HG03342 (cell line): ENCODE data around the gene COG3.

ENCODE experiments used
- ATAC-seq: cut with Tn5 transposase; IDR thresholded peaks from one replicate; pipeline ENCODE4 v1.9.1; 2021; ENCODE audit warnings: mild to moderate bottlenecking, moderate library complexity; ENCODE audit not compliant: unreplicated experiment

Gene COG3

DNA sequence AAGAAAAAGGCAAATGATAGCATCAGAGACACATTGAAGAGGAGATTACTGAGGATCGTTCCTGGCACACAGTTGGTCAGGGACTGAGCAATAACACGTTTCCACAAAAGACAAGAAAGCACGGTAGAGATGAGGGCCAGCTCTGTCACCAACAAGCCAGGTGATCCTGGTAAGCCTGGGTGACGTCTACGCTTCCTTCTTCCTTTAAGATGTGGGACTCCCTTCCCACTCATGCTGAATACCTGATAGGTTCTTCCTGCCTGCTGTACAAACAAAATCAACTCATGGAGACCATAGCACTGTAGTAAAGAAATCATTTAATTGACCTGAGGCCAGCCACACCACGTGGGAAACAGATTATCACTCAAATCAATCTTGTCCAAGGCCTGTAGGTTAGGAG, 19.7 kb upstream of the COG3 start:
- ATAC-seq: no peak

DNA sequence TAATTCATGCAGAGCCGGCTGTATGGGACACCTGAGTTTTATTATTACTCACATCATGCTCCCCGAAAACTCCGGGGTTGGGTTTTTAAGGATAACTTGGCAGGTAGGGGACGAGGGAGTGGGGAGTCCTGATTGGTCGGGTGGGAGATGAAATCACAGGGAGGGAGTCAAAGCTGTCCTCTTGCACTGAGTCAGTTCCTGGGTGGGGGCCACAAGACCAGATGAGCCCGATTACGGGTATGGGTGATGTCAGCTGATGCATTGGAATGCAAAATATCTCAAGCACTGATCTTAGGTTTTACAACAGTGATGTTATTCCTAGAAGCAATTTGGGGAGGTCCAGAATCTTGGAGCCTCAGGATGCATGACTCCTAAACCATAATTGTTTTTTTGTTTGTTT, 18.6 kb upstream of the COG3 start:
- no peak for ATAC-seq

DNA sequence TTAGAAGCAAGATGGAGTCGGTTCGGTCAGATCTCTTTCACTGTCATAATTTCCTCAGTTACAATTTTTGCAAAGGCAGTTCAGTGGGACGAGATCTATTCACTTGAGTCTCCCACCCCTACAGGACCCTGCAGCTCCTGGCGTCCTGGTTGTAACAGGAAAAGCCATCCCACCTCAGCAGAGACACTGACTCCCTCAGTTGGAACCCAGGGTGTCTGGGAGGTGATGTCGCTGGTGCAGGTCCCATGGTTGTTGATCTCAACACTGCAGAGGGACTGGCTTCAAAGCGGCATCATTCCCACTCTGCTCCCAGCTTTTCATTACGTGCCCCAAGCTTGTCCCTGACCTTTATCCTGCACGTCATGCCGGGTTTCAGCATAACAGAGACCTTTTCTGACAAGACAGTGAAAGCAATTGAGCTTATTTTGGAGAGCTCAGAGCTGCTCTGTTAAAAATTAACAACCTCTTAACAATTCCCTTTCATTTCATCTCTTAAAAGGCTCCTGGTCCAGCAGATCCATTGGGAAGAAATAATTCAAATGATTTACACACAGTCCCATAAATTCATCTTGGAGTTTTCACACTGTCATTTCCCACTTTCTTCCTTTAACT, 17.6 kb upstream of the COG3 start:
- no peak for ATAC-seq

DNA sequence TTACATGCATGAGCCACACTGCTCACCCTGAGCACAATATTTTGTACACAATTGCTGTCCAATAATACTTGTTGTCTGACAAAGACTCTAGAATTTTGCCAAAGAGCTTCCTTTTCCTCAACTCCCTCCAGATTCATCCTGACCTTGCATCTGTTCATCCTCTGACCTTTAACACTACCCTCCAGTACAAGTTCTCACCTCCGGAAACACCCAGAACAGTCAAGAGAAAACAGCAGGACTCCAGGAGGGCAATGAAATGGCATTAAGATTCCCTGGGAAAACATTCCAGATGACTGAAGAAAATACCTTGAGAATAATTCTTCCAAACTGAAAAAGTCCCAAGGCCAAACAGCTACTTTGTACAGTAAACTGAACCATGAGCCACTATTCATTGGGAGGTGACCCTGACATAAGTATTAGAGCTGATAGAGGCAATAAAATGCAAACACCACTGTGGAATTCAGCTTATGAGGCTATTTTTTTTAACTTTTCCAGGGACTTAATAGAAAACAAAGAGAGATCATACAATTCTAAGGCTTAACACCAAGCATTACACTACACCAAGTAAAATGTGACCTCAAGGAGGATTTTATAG, 15.7 kb upstream of the COG3 start:
- no peak for ATAC-seq

DNA sequence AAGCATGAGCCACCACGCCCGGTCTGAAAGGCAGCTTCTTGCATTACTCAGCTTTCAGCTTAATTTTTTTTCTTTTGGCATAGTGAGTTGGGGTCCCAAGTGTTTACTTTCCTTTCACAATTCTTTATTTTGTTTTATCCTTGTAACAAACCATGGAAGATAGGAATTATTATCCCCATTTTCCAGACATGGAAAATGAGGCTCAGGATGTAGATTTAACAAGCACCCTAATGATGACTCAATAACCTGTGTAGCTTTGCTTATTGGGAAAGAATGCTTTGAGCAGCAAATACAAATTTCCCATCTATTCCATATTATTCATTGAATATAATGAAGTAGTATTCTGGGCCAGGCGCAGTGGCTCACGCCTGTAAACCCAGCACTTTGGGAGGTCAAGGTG, 13.5 kb upstream of the COG3 start:
- ATAC-seq: no peak

DNA sequence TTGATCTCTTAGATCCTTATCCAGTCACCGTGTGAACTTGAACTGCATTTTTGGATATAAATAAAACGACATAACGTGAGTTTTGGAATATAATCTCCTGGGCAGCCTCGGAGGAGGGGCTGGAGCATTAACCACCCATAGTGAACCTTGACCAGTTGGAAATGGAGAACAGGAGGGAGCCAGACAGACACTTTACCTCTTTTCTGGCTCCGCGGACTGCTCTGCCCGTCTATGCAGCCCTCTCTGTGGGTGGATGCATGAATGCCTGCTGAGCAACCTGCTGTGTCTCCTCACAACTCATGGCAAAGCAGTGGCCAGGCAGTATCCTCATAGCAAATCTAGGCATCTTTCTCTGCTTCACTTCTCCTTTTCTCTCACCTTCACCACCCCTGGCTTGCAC, 10.5 kb upstream of the COG3 start:
- ATAC-seq: no peak

DNA sequence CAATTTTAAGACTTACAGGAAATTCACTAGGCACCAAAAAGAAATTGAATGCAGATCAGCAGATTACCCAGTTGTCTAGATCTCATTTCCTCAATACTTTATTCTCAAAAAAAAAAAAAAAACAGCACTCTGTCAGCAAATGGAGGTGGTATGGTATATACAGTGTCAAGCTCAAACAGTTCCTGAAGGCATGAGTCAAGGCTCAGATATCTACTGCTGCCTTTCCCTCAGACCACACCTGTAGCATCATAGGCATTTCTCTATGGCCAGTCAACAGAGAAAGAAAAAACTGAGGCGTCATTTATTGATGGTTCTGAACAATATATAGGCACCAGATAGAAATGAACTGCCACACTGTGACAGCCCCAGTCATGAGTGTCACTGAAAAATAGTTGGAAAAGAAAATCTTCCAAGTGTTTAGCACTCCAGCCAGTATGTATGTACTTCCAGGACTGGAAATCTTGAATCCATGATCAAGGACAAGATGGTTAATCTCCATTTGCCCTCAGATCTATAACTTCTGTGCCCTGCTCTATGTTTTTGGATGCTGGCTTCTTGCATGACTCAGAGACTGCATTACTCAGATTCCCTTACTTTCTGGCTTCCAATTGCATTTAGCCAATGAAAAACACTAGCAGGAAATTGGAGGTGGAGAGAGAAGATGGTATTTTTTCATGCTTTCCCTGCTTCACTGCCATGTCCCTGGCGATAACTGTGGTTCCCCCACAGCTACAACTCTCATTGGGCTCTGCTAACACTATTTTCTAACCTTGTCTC, 8.4 kb upstream of the COG3 start:
- ATAC-seq: no peak

DNA sequence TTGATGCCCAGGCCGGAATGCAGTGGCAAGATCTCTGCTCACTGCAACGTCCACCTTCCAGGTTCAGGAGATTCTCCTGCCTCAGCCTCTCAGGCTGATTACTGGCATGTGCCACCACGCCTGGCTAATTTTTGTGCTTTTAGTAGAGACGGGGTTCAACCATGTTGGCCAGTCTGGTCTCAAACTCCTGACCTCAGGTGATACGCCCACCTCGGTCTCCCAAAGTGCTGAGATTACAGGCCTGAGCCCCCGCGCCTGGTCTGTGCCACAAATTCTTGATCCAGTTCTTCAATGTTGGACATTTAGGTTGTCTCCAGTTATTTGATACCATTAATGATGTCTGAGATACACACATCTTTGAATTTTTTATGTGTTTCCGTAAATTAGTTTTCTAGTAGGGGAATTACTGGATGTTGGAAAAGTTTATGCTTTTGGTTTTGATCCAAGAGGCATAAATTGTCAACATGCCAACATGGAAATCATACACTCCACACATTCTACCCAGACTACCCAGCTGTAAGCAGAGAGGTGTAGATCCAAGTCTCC, 525 bp upstream of the COG3 start:
- ATAC-seq: no peak

DNA sequence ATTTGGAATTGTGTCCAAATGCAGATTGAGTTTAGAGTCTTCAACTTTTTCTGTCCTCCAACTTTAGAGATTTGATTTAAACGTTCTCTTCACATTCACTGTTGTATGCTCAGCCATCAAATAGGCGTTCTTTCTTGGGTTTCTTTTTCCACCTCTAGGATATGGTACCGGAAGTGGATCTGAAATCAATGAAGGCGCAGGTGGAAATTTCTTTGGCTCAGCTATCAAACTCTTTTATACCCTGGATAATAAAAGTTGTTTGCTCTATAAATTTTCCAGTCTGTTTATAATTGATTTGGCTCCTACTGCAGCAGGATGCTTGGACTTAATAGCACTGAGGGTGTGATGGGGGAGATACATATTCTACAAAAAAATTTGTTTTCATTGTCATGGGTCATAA, 1.6 kb downstream of the COG3 start:
- ATAC-seq: no peak

DNA sequence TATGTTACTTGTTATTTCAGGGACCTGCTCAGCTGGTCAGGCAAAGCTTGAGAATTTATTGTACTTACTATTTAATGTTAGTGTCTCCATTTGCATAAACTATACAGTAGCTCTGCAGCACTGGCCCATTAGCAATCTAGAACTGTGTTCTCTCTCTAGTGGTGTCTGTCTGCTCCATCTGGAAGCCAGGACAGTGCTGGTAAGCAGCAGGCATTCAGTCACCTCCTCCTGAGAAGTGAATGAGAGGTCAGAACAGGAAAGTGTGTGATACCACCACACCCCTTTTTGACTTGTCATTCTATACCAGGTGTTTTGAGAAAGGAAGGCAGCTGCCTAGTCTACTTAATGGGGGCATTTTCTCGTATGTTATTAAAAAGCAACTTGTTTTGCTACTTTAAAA, 3.9 kb downstream of the COG3 start:
- ATAC-seq: no peak

DNA sequence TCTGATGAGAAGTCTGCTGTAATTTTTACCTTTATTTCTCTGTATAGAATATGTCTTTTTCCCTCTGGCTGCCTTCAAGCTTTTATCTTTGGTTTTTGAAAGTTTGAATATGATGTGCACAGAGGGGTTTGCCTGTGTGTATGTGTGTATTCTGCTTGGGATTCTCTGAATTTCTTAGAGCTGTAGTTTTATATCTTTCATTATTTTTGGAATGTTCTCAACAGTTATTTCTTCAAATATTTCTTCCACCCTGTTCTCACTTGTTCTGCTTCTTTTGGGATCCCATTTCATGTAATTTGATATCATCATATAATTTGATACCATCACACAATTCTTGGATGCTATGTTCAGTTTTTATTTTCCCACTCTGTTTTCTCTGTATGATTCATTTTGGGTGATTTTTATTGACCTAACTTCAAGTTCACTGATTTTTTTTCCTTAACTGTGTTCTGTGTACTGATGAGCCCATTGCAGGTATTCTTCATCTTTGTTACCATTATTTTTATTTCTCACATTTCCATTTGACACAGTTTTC, 7.5 kb downstream of the COG3 start:
- no peak for ATAC-seq

DNA sequence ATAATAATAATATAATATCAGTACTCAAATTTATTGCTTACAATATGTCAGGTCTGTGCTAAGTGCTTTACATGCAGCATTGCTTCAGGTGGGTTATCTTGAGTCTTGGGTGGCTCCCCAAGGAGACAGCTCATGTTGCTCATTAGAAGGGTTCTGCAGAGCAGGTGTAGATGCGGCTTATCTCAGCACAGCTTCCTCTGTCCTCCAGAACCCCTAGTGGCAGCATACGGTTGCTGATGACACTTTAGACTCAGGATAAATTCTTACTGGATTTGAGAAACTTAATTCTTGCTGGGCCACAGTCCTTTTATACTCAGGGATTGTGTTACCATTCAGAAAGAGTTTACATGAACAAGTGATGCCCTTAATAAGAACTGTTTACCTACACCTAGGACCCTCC, 8.9 kb downstream of the COG3 start:
- ATAC-seq: no peak

DNA sequence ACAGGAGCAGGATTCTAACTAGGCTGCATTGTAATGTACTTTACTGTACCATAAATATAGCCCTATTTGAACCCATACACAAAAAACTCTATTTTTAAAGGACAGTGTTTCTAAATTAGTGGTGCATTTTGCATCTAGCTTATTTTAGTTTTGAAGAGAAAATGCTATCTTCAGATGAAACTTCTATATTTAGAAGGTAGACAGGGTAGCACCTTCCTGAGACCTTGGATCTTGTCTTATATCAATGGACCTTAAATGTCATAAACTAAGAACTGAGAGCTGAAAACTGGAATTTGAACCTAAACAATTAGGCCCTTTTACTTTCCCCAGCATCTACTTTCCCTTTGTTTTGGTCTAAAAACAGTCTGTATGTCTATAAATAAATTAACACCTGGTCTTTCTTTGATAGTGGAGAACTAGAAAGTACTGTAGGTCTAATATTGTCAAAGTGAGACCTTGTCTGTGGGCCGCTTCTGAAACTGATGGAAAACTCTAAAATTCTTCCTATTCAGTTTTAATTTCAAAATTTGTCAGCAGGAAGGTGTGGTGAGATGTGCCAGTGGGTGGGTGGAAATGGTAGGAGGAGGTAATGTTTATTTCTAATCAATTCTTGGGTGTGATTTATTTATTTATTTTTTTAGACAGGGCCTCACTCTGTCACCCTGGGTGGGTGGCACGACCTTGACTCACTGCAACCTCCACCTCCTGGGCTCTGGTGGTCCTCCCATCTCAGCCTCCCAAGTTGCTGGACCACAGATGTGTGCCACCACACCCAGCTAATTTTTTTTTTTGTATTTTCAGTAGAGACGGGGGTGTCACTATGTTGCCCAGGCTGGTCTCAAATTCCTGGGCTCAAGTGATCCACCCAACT, 10.1 kb downstream of the COG3 start:
- ATAC-seq: no peak

DNA sequence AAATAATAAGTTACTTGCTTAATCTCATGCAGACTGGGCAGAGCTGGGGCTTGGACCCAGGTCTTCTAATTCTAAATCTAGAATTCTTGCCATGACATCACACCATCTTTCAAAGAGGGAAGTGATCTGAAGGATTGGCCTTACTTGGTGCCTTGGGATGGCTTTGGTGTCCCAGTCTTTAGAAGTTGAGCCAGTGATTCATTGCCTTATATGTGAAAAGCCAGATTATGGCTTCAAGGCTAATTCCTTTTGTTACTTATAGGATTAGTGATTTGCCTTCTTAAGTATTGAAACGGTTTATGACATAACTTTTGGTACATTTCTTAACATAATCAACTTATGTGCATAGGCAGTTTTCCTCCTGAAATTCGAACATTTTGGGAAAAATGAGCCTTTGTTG, 14.9 kb downstream of the COG3 start:
- ATAC-seq: no peak

DNA sequence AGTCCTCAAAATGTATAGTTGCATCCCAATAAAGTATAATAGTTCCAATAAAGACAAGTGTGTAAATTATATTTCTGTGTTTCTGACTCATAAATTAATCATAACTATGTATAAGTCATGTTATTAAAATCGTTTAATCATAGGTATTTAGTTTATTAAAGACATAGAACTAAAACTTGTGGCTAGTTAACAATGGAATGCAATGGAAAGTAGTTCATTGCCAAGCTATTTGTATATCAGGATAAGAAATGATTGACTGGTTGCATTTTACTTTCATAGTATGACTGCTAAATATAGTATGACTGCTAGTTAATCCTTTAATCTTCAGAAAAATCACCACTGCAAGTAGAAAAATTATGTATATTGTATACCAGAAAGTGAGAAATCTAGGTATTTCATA, 16.9 kb downstream of the COG3 start:
- no peak for ATAC-seq

DNA sequence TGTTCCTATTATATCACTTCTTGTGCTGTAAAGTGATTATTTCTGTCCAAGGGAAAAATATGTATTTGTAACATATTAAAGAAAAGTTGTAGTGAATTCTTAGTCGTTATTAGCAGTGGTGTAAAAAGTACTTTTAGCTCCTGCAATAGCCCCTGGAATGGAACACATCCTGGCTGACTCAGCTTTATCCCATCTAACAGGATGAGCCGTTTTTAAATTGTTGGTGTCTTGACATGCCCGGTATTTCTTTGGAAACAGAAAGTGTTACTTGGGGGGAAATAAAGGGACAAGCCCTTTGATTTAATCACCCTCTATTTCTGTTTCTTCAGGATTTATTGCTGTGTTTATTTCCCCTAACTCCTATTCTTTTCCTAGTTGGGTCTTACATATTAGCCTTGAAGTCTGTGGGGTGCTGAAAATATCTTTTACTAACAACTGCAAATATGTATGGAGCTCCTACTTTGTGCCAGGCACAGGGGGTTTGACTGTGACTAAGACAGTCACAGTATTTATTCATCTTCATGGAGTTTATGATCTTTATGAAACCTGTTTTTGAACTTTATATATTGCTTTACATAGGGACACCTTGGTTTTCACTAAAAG, 17.9 kb downstream of the COG3 start:
- ATAC-seq: no peak

DNA sequence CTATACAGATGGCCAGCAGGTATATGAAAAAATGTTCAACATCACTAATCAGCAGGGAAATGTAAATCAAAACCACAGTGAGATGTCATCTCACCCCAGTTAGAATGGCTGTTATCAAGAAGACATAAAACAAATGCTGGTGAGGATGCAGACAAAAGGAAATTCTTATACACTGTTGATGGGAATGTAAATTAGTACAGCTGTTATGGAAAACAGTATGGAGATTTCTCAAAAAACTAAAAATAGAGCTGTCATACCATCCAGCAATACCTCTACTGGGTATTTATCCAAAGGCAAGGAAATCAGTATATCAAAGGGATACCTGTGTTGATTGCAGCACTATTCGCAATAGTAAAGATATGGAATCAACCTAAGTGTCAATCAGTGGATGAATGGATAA, 22.9 kb downstream of the COG3 start:
- ATAC-seq: no peak

DNA sequence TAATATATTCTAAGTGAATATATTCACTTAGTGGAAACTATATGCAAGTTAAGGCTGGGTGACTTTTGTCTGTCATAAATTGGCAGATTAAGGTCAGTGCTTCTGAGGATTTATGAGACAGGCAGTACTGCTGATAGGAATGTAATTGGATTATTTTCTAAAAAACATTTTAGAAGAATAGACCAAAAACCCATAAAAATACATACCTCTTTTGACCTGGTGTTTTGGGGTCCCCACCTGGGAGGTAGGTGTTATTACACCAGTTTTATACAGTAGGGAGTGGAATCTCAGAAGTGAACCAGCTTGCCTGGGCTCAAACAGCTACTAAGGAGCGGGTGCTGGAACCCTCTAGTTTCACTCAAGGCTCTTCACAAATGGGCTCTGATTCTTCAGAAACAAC, 25.3 kb downstream of the COG3 start:
- ATAC-seq: no peak

DNA sequence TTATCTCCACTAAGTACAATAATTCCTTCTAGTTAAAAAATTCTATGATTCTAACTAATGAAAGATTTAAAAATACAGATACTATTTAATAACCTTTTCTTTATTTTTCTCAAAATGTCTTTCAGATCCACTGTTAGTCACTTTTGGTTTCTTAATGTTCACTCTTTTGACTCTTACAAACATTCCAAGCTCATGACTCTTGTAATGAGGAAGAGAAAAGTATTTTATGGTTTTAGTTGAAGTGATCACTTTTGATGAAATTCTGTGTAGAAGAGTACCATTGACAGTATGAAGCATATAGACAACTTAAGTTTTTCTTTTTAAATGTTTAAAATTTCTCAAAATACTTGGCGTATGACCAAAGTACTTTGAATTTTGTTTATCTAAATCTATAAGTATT, 27.8 kb downstream of the COG3 start:
- ATAC-seq: no peak

DNA sequence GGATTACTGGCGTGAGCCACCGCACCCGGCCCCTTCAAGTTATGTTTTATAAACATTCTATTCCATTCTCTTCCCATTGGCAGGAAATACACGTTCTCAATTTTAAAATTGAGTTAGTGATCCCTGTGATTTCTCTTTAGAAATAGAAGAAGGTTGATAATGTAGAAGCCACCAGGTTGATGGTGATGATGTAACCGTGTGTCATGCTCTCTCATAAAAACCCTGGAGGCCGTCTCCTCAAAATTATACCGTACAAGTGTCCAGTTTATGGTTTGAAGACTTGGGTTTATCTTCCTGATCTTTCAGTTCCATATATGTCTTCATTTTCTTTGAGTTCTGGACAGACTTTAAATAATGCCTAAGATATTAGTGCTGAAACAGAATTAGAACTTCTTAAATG, 32.2 kb downstream of the COG3 start:
- ATAC-seq: no peak
